Stimulated activated CD4-positive, alpha-beta T cell treated with anti-CD3 and anti-CD28 coated beads, Interleukin-15, amount 100 ng/mL, for 1 hour (primary cell): ENCODE results near the gene AFAP1L1.

ENCODE experiments used
- DNase-seq, 2 donors: peaks; one replicate each; pipeline ENCODE4 v3.0.0-alpha.2; 2020; ENCODE audit warnings: low read depth in 1 of 2, low spot score in 1 of 2

AFAP1L1 gene

GRCh38 chr5:149310947-149311658 lies 39.4 kb downstream of the AFAP1L1 start:
- no peak for DNase-seq

DNA sequence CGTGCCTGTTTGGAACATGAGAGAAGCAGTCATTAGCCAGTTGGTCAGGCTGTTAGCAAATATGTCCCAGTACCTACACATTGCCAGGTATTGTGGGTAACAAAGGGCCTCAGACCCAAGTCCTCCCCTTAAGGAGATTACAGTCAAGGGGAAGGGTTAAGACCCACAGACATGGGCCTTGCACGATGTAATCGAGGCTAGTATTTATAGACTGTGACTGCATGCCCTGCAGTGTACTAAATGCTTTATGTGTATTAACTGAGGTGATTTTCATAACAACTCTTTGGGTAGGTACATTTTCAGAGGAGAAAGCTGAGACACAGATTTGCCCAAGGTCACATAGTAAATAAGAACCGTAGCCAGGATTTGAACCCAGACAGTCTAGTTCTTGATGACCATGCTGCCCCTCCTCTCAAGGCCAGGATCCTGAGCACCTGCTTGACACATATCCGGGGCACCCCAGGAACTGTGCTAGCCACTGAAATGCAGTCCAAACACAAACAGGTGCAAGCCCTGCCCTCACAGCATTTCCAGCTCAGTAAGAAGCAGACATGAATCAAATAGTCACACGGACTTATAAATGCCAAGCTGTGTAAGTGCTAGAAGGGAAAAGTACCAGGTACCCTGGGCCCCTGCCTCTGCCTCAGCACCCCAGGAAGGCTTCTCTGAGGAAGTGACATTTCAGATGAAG lies 41.6 kb downstream of the AFAP1L1 start:
- no peak for DNase-seq

DNA sequence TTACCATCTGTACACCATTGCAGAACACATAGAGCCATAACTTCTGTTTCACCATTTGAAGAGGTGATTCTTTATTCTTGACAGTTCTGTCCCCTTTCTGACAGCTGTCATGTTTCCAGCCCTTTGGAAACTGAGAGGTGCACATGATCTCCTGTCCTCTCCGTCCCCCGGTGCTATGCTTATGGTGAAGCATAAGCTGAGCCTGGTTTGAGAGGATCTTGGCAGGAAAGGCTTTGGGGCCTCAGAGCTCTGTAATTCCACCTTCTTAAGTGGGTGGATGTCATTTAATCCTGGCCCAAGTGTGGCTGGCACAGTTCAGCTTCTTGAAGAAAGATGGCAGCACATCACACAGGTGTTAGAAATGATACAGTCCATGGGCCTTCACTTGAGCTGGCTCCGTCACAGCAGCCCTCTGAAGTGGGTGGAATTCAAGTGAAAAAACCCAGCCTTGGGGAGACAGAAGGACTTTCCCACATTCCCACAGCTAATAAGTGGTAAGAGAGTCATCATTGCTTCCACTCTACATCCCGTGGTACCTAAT lies 43.0 kb downstream of the AFAP1L1 start:
- DNase-seq = no peak

- DNase-seq = no peak
Observed at GRCh38 chr5:149315753-149316152, 44.1 kb downstream of the AFAP1L1 start.

GRCh38 chr5:149317281-149318048 lies 45.8 kb downstream of the AFAP1L1 start:
- no peak for DNase-seq

- no peak for DNase-seq
Observed at GRCh38 chr5:149319174-149319573, 47.5 kb downstream of the AFAP1L1 start.

- DNase-seq = no peak
Observed at GRCh38 chr5:149320791-149321330, 49.2 kb downstream of the AFAP1L1 start.

DNA sequence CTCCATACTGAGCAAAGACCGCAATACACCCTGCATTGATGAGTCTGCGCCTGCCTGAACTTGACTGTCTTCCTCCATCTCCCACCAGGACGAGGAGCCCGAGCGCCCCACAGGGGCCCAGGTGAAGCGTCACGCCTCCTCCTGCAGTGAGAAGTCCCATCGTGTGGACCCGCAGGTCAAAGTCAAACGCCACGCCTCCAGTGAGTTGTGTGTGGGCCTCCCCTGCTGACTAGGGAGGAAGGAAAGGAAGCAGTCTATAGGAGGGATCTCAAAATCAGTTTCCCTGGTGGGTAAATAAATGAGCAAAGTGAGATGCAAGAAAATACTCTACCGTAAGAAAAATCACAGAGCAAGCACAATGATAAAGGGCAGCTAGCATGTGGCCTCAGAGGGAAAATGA lies 50.9 kb downstream of the AFAP1L1 start:
- DNase-seq = no peak

DNA sequence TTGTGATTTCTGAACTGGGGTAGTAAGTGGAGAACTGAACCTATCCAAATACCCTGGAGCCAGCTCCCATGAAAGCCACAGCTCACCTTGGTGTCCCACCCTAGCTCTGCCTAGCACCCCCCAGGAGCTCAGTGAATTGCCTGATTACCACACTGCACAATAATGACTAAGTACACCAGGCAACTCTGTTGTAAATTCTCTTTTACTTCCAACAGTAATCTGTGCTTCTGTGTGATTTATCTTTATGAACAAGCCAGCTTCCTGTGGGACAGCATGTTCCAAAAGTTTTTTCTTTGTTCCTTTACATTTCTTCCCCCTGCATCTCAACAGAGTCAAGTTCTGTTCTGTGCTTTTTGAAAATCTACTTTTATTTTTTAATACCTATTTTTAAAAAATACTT lies 51.6 kb downstream of the AFAP1L1 start:
- no peak for DNase-seq

- DNase-seq = no peak
Observed at GRCh38 chr5:149323621-149324205, 52.1 kb downstream of the AFAP1L1 start.

DNA sequence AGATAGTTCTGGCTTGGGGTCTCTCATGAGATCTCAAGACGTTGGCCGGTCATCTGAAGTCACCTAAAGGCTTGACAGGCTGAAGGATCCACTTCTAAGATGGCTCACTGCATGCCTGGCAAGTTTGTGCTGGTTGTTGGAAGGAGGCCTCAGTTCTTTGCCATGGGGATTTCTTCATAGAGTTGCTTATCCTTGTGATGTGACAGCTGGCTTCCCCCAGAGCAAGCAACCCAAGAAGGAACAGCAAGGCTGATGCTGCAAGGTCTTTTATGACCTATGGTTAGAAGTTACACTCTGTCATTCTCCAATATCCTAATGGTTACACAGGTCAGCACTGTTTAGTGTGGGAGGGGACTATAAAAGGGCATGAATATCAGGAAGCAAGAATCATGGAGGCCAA lies 53.0 kb downstream of the AFAP1L1 start:
- DNase-seq = no peak

- DNase-seq = no peak
Observed at GRCh38 chr5:149325166-149325735, 53.6 kb downstream of the AFAP1L1 start.

DNA sequence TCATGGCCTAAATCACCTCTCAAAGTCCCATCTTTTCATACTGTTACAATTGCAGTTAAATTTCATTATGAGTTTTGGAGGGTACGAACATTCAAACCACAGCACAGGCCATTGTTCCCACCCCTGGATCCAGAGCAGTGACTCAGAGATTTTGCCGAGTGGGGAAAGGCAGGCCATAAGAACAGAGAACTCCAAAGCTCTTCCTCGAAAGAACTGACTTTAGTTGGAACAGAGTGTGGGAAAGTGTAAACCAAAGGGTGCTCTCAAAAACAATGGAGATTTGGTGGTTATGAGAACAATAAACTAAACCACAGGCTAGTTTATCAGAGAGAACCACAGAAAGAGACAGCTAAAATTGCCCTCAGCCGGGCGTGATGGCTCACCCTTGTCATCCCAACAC lies 54.2 kb downstream of the AFAP1L1 start:
- DNase-seq = no peak

DNA sequence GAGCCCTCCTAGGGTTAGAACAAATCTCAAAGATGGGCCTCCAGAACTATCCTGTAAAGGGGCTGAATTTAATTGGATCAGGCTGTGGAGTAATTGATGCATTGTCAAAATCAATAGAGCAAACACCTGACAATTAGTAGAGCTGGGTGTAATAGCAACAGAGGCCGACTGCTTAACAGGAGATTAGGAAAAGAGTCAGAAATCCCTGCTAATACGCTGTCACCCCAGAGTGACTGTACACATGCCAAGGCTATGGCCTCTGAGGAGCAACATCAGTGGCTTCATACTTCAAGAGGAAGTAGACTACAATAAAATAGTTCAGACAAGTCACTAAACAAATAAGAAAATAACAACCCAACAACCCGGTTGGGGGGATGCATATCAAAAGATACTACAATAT lies 55.0 kb downstream of the AFAP1L1 start:
- no peak for DNase-seq

- DNase-seq = no peak
Observed at GRCh38 chr5:149328177-149328576, 56.5 kb downstream of the AFAP1L1 start.

GRCh38 chr5:149333711-149334443 lies 62.2 kb downstream of the AFAP1L1 start:
- no peak for DNase-seq

GRCh38 chr5:149337736-149338135 lies 66.1 kb downstream of the AFAP1L1 start:
- no peak for DNase-seq

DNA sequence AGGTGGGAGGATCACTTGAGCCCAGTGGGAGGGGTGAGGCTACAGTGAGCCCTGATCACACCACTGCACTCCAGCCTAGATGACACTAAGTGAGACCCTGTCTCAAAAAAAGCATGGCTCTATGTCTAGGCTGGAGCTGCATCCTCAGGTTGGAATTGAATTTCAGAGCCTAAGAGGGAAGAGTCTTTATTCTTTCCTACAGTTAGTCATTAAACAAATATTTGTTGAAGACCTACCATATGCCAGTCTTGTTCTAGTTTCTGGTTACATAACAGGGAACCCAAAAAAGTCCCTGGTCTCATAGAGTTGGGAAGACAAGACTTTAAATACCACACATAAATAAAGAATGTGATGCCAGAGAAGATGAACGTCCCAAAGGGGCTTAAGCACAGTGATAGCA lies 66.7 kb downstream of the AFAP1L1 start:
- DNase-seq = no peak

DNA sequence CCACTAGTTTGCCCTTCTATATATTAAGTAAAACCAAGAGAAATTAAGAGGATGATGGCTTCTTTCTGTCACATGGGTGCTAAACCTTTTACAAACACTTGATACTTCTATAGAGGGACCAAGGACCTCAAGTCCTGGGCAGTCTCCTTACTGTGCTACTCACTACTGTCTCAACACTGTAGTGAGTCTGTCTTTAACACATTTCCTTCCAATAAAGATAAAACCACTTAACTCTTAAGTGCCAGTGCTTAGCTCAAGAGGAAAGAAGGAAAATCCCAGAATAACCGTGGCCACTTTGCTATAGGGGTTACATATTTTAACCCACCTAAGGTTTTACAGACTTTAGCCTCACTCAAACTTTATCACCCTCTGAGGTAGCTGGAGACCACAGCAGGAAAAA lies 69.3 kb downstream of the AFAP1L1 start:
- no peak for DNase-seq

DNA sequence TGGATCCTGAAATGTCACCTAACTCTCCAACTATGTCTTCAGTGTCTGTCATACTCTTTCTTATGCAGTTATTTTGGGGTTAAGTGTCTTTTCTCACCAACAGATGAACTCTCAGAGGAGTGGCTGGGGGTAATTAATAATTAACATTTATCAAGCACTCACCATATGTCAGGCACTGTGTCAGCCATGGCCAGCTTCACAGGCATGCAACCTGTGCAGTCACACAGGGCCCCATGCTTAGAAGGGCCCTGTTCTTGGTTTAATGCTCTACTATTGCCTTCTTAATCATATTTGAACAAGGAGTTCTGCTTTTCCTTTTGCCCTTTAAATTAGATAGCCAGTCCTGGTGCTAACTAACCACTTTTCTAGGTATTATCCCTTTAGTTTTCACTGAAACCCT lies 70.2 kb downstream of the AFAP1L1 start:
- DNase-seq = no peak
